Measurements from ENCODE around the gene PPM1N.
A peak's percentile ranks its signal among the peaks of the same experiment; 100 is the strongest.

- peak; percentile 65 to 94 (median 78) for TF ChIP-seq CTCF (IDR thresholded peaks at IDR 0.05)
- no peak for TF ChIP-seq POLR2A (IDR thresholded peaks at IDR 0.05)
Measured at GRCh38 chr19:45485305-45486077, 12.8 kb upstream of the PPM1N start.
